ENCODE data around the gene CPEB4. TPM values are rescaled to one million over a fixed set of nuclear protein-coding genes. Genes with fewer than 3 reads are reported as not detected.

Gene CPEB4
- total RNA-seq, 1 experiment from 2014 or later, result 8.7 TPM

GRCh38 chr5:173946323-173946722 lies 58.2 kb downstream of the CPEB4 start:
- Histone ChIP-seq H3K79me2 (ENCODE audit: insufficient read depth, low read length) (no peaks in the 10 kb centered on the region), H2BK15ac (ENCODE audit: low read depth, low read length) (no peak overlapping the region), H3K79me1 (ENCODE audit: insufficient read depth, low read depth, low read length, poor library complexity, severe bottlenecking) (no peaks in the 10 kb centered on the region), H3K18ac (ENCODE audit: insufficient read length, low read depth, low read length) (no peak overlapping the region), H4K5ac (ENCODE audit: insufficient read length, low read depth, low read length) (no peak overlapping the region), H3K9me3 (ENCODE audit: control insufficient read depth, low read depth, low read length) (no peaks in the 10 kb centered on the region), H2AFZ (ENCODE audit: low read length) (no peak overlapping the region), H4K91ac (ENCODE audit: insufficient read length, low read depth, low read length) (no peak overlapping the region), H3K56ac (ENCODE audit: insufficient read length, low read depth, low read length) (no peak overlapping the region), H3K4ac (ENCODE audit: low read depth, low read length) (no peak overlapping the region), H2BK20ac (ENCODE audit: low read depth, low read length, poor library complexity, severe bottlenecking) (no peak overlapping the region), H3K9ac (ENCODE audit: extremely low read depth, insufficient read length, low read length) (no peak overlapping the region), H2BK5ac (ENCODE audit: insufficient read length, low read length) (no peak overlapping the region), H3K4me1 (ENCODE audit: insufficient read depth, low read length) (peaks cover 9% of the 10 kb centered on the region; the same call in 1 of the 2 replicates), H4K20me1 (ENCODE audit: control insufficient read depth, insufficient read depth, insufficient read length) (no peaks in the 10 kb centered on the region), H3K27ac (ENCODE audit: insufficient read length, low read depth, low read length) (no peak overlapping the region), H2AK5ac (ENCODE audit: insufficient read length, low read length) (no peak overlapping the region), H3K23me2 (ENCODE audit: insufficient read length, low read depth, low read length, poor library complexity, severe bottlenecking) (no peaks in the 10 kb centered on the region), H2BK120ac (ENCODE audit: low read depth, low read length, poor library complexity, severe bottlenecking) (no peak overlapping the region), H2BK12ac (ENCODE audit: insufficient read length, low read depth, low read length) (no peak overlapping the region), H3T11ph (ENCODE audit: low read length) (no peak overlapping the region), H4K8ac (replicated peaks; ENCODE audit: insufficient read length, low read depth, low read length) (no peak overlapping the region), H3K14ac (ENCODE audit: insufficient read depth, low read length) (no peak overlapping the region), H3K4me2 (ENCODE audit: insufficient read depth, insufficient read length, low read length) (no peak overlapping the region), H3K23ac (ENCODE audit: insufficient read length, low read depth, low read length) (no peak overlapping the region), H3K27me3 (ENCODE audit: insufficient read depth, low read length) (no peaks in the 10 kb centered on the region)
- no peak overlapping the region for H3K4me3 Mint-ChIP-seq
- TF ChIP-seq CTCF (conservative IDR thresholded peaks at IDR 0.05), result no peak
- H3K27me3 Mint-ChIP-seq (ENCODE audit: low read depth), result no peaks in the 10 kb centered on the region
- DNase-seq, result no peak
- no CpG with 5 or more reads among the region's 2 CpGs for WGBS (ENCODE audit: extremely low coverage, insufficient read length, low lambda C conversion rate)
- no peaks in the 10 kb centered on the region for H3K9me3 Mint-ChIP-seq
- peaks cover 21 to 32% of the 10 kb centered on the region in 2 experiments for H3K4me1 Mint-ChIP-seq
- peaks cover 4 to 10% (median 6%) of the 10 kb centered on the region in 3 experiments; a peak in 5 of 7 replicates for H3K36me3 Mint-ChIP-seq (ENCODE audit: insufficient read depth in 1 of 3, low read depth in 3 of 3)
- no peak overlapping the region; a peak in 1 of 7 replicates for H3K27ac Mint-ChIP-seq

Measured in H9 (cell line).